ENCODE results near the gene GNA12. TPM values are rescaled to one million over a fixed set of nuclear protein-coding genes. Genes with fewer than 3 reads are reported as not detected.
A peak's percentile ranks its signal among the peaks of the same experiment; 100 is the strongest.

GNA12 gene
- polyA plus RNA-seq, 1 experiment, result 95.3 TPM

DNA sequence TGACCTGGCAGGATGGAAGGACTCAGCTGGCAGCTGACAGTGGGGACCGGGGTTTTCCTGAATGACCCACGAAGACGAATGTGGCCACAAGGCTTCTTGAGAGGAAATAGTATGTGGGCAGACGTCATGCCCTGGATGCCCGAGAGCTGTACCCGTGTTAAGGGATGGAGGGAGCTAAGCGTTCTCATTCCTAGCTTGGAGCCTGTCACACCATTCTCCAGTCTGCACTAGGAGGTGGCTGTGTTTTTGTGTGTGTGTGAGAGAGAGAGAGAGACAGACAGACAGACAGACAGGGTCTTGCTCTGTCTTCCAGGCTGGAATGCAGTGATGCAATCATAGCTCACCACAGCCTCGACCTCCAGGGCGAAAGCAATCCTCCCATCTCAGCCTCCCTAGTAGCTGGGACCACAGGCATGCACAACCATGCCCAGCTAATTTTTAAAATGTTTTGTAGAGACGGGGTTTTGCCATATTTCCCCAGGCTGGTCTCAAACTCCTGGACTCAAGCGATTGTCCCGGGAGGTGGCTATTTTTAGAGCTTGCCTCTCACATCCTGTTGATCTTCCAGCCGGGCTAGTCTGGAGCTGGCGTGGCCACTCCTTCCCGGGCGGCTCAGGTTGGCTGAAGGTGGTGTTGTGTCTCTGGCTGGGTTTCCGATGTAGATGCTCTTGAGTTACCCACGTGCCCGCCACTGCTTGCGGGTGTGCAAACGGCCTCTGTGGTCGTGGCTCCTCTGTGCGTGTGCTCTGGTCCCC is 154.0 kb downstream of the GNA12 start:
- CTCF ChIA-PET, result interaction anchor here (0.6 to 3.9 kb wide), 6 partner anchors 9 to 712 kb away, joined by 3 to 19 read pairs (median 5); no protein-coding TSS in a partner anchor
- POLR2A ChIA-PET, result no interaction called here
- DNase-seq (ENCODE audit: low read depth), result peak; percentile 17

DNA sequence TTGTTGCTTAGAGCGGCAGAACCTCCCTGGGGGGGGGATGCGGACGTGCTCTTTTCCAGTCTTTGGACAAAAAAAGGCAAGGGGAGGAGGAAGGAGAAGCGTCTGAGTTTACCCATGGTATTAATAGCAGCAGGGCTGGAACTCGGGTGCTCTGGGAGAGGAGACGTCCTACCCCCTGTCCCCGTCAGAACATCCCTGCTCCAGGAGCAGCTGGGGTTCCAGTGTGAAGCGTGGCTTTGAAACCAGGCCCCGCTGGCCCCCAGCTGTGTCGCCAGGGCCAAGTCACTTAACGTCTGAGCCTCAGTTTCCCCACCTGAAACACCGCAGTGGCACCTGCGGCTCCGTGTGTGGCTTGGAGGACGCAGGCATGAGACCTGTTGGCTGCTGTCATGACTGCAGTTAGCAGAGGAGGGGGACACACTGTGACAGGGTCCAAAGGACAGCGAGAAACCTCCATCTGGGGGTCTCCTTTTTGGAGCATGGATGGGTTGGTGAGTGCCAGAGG is 154.7 kb downstream of the GNA12 start:
- ChIA-PET CTCF (interaction anchor here (0.6 to 3.9 kb wide), 6 partner anchors 9 to 713 kb away, joined by 3 to 19 read pairs (median 5); no protein-coding TSS in a partner anchor), POLR2A (no interaction called here)
- Histone ChIP-seq H3K36me3 (ENCODE audit: control insufficient read depth, insufficient read depth, low read length) (no peaks in the 10 kb centered on the region), H3K4me3 (ENCODE audit: low read depth, low read length) (no peak overlapping the region), H3K27me3 (ENCODE audit: control insufficient read depth, insufficient read depth, low read length) (no peaks in the 10 kb centered on the region)
- TF ChIP-seq, protein P1, sequence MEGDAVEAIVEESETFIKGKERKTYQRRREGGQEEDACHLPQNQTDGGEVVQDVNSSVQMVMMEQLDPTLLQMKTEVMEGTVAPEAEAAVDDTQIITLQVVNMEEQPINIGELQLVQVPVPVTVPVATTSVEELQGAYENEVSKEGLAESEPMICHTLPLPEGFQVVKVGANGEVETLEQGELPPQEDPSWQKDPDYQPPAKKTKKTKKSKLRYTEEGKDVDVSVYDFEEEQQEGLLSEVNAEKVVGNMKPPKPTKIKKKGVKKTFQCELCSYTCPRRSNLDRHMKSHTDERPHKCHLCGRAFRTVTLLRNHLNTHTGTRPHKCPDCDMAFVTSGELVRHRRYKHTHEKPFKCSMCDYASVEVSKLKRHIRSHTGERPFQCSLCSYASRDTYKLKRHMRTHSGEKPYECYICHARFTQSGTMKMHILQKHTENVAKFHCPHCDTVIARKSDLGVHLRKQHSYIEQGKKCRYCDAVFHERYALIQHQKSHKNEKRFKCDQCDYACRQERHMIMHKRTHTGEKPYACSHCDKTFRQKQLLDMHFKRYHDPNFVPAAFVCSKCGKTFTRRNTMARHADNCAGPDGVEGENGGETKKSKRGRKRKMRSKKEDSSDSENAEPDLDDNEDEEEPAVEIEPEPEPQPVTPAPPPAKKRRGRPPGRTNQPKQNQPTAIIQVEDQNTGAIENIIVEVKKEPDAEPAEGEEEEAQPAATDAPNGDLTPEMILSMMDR (IDR thresholded peaks at IDR 0.05; ENCODE audit: insufficient read depth, low read depth, low read length), result no peak
- DNase-seq (ENCODE audit: low read depth), result no peak

More for the DNA sequence above, 154.0 kb downstream of the GNA12 start:
- TF ChIP-seq, protein P1 (IDR thresholded peaks at IDR 0.05; ENCODE audit: insufficient read depth, low read depth, low read length), result no peak
- H3K4me3 ChIP-seq (ENCODE audit: low read depth, low read length), result no peak overlapping the region
- H3K36me3 ChIP-seq (ENCODE audit: control insufficient read depth, insufficient read depth, low read length), result no peaks in the 10 kb centered on the region
- no peaks in the 10 kb centered on the region for H3K27me3 ChIP-seq (ENCODE audit: control insufficient read depth, insufficient read depth, low read length)

DNA sequence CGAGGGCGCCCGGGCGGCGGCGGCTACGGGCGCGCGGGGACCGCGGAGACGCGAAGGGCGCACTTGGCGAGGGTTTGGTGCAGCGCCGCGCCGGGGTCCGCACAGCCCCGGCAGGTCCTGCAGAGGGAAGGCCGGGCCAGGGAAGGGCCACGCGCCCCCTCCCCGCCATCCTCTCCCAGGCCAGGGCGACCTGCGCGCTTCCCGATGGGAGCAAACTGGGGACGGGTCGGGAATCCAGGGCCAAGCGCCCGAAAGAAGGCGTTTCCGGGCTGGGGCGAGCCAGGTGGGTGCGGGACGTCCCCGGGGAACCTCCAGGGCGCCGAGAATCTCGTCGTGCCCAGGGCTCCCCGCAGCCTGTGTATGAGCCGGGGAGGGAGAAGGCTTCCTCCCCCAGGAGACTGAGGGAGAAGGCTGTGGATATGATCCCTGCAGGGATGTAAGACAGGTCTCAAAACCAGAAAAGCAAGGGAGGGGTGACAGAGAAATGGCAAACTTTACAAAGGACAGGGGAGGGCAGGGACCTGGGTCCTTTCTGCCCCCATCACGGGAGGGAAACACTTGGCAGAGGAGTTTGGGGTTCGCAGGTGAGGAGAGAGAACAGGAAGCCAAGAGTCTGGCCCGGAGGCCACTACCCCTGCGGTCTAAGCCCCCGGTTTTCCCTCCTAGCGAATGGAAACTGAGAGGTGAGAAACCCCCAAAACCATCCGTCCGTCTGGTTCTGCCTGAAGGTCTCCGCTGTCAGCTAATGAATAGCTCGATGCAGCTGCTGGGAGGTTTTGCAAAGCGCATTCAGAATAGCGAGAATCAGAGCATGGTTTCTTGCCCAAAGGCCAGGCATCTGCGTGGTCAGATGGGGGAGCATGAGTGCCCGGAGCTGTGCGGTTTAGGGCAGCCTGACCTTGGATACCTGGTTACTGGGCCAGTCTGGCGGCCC is 155.4 kb downstream of the GNA12 start:
- TF ChIP-seq, protein P1 (IDR thresholded peaks at IDR 0.05; ENCODE audit: insufficient read depth, low read depth, low read length), result no peak
- POLR2A ChIA-PET, result no interaction called here
- CTCF ChIA-PET, result interaction anchor here (2.3 kb wide), 1 partner anchor 10 kb away, joined by 6 read pairs; no protein-coding TSS in a partner anchor
- Histone ChIP-seq H3K4me3 (ENCODE audit: low read depth, low read length) (peak overlapping the region; percentile 38), H3K36me3 (ENCODE audit: control insufficient read depth, insufficient read depth, low read length) (no peaks in the 10 kb centered on the region), H3K27me3 (ENCODE audit: control insufficient read depth, insufficient read depth, low read length) (no peaks in the 10 kb centered on the region)
- no peak for DNase-seq (ENCODE audit: low read depth)

DNA sequence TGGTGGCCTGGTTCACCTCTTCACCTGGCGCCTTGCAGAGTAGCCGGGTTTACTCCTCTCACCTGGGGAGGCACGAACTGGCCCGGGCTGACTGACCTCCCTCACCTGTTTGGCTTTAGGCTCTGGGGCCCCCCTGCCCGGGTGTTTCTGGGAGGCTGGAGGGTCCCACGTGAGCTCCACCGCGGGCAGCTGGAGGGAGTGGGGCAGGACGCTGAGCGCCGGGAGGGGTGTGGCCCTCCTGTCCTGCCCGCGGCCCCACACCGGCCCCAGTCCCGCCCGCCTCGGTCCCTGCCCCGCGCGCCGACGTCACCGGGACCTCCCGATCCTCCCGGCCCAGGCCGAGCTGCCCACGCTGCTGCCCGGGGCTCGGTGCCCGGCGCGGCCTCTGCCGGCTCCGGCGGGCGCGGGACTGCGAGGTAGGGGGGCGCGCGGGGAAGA is 156.2 kb downstream of the GNA12 start, which contains the start of gene AMZ1:
TSS of gene AMZ1 (plus strand) at position 322 of the 438 bp plus-strand sequence. CDS start 12,250 bp downstream, outside the sequence.
- TF ChIP-seq, protein P1 (IDR thresholded peaks at IDR 0.05; ENCODE audit: insufficient read depth, low read depth, low read length), result no peak
- Histone ChIP-seq H3K27me3 (ENCODE audit: control insufficient read depth, insufficient read depth, low read length) (no peaks in the 10 kb centered on the region), H3K4me3 (ENCODE audit: low read depth, low read length) (peak within 1 kb of the TSS; percentile 38), H3K36me3 (ENCODE audit: control insufficient read depth, insufficient read depth, low read length) (no peaks in the 10 kb centered on the region)
- CTCF ChIA-PET, result interaction anchor here (1.2 kb wide), 1 partner anchor 22 kb away, joined by 3 read pairs; no protein-coding TSS in a partner anchor
- POLR2A ChIA-PET, result interaction anchor here (0.6 to 0.7 kb wide), 3 partner anchors 17 to 152 kb away, joined by 5 to 26 read pairs (median 5); no protein-coding TSS in a partner anchor
- no peak for DNase-seq (ENCODE audit: low read depth)
